H9 (cell line): ENCODE results near the gene MCHR1. TPM values are rescaled to one million over a fixed set of nuclear protein-coding genes. Genes with fewer than 3 reads are reported as not detected.

Experiments
- DNase-seq: peaks from one replicate; pipeline ENCODE4 v3.0.0-alpha.2; 2017
- H2AFZ ChIP-seq: one replicate; pipeline ENCODE4 v1.6.1; 2013; ENCODE audit warnings: mild to moderate bottlenecking, low read length, control low read depth, moderate library complexity
- H2AK5ac ChIP-seq: 2 replicates; pipeline ENCODE4 v1.6.1; 2013; ENCODE audit warnings: low read length, control low read depth, mixed read lengths; ENCODE audit not compliant: insufficient read length
- H2BK120ac ChIP-seq: one replicate; pipeline ENCODE4 v1.6.1; 2013; ENCODE audit warnings: low read depth, mild to moderate bottlenecking, low read length, control low read depth, inconsistent platforms; ENCODE audit not compliant: poor library complexity, severe bottlenecking
- H2BK12ac ChIP-seq: 2 replicates; pipeline ENCODE4 v1.6.1; 2013; ENCODE audit warnings: low read length, control low read depth, mixed read lengths, low read depth; ENCODE audit not compliant: insufficient read length
- H2BK15ac ChIP-seq: 2 replicates; pipeline ENCODE4 v1.6.1; 2013; ENCODE audit warnings: low read depth, low read length, control low read depth
- H2BK20ac ChIP-seq: one replicate; pipeline ENCODE4 v1.6.1; 2013; ENCODE audit warnings: low read depth, mild to moderate bottlenecking, low read length, control low read depth, inconsistent platforms; ENCODE audit not compliant: poor library complexity, severe bottlenecking
- H2BK5ac ChIP-seq: 2 replicates; pipeline ENCODE4 v1.6.1; 2013; ENCODE audit warnings: low read length, control low read depth, mixed read lengths; ENCODE audit not compliant: insufficient read length
- H3K14ac ChIP-seq: 2 replicates; pipeline ENCODE4 v1.6.1; 2013; ENCODE audit warnings: low read length, control low read depth; ENCODE audit not compliant: insufficient read depth
- H3K18ac ChIP-seq: 2 replicates; pipeline ENCODE4 v1.6.1; 2013; ENCODE audit warnings: low read depth, mild to moderate bottlenecking, mixed read lengths, low read length, control low read depth; ENCODE audit not compliant: insufficient read length
- H3K23ac ChIP-seq: 2 replicates; pipeline ENCODE4 v1.6.1; 2013; ENCODE audit warnings: low read length, control low read depth, mixed read lengths, low read depth; ENCODE audit not compliant: insufficient read length
- H3K23me2 ChIP-seq: 2 replicates; pipeline ENCODE4 v1.6.1; 2013; ENCODE audit warnings: low read depth, mild to moderate bottlenecking, mixed read lengths, low read length, control low read depth; ENCODE audit not compliant: insufficient read length, poor library complexity, severe bottlenecking
- H3K27ac ChIP-seq: 2 replicates; pipeline ENCODE4 v1.5.1; 2013; ENCODE audit warnings: low read length, control low read depth, mixed read lengths, low read depth; ENCODE audit not compliant: insufficient read length
- H3K27me3 ChIP-seq: 2 replicates; pipeline ENCODE4 v1.6.1; 2013; ENCODE audit warnings: low read length, control low read depth, inconsistent platforms; ENCODE audit not compliant: insufficient read depth
- H3K4ac ChIP-seq: 2 replicates; pipeline ENCODE4 v1.6.1; 2013; ENCODE audit warnings: low read depth, mild to moderate bottlenecking, control low read depth, inconsistent platforms, low read length, moderate library complexity
- H3K4me1 ChIP-seq: 2 replicates; pipeline ENCODE4 v1.6.1; 2013; ENCODE audit warnings: low read length, control low read depth, inconsistent platforms; ENCODE audit not compliant: insufficient read depth
- H3K4me2 ChIP-seq: 2 replicates; pipeline ENCODE4 v1.6.1; 2013; ENCODE audit warnings: low read length, control low read depth, mixed read lengths; ENCODE audit not compliant: insufficient read length, insufficient read depth
- H3K56ac ChIP-seq: 2 replicates; pipeline ENCODE4 v1.6.1; 2013; ENCODE audit warnings: low read depth, mild to moderate bottlenecking, mixed read lengths, low read length, control low read depth; ENCODE audit not compliant: insufficient read length
- H3K79me1 ChIP-seq: 2 replicates; pipeline ENCODE4 v1.6.1; 2013; ENCODE audit warnings: low read depth, mild to moderate bottlenecking, moderate library complexity, low read length, control low read depth, inconsistent platforms; ENCODE audit not compliant: insufficient read depth, poor library complexity, severe bottlenecking
- H3K79me2 ChIP-seq: 2 replicates; pipeline ENCODE4 v1.6.1; 2013; ENCODE audit warnings: low read length, control low read depth, inconsistent platforms; ENCODE audit not compliant: insufficient read depth
- H3K9ac ChIP-seq: 2 replicates; pipeline ENCODE4 v1.6.1; 2013; ENCODE audit warnings: low read length, control low read depth, mixed read lengths; ENCODE audit not compliant: insufficient read length; ENCODE audit errors: extremely low read depth
- H3K9me3 ChIP-seq: one replicate; pipeline ENCODE4 v1.6.1; 2013; ENCODE audit warnings: low read depth, low read length, inconsistent platforms; ENCODE audit not compliant: control insufficient read depth
- H3T11ph ChIP-seq: one replicate; pipeline ENCODE4 v1.6.1; 2013; ENCODE audit warnings: mild to moderate bottlenecking, low read length, control low read depth, inconsistent platforms
- H4K20me1 ChIP-seq: one replicate; pipeline ENCODE4 v1.6.1; 2013; ENCODE audit not compliant: control insufficient read depth, insufficient read length, insufficient read depth
- H4K5ac ChIP-seq: 2 replicates; pipeline ENCODE4 v1.6.1; 2013; ENCODE audit warnings: low read depth, mild to moderate bottlenecking, mixed read lengths, low read length, control low read depth; ENCODE audit not compliant: insufficient read length
- H4K8ac ChIP-seq: replicated peaks from 2 replicates; pipeline ENCODE4 v1.6.1; 2013; ENCODE audit warnings: low read length, control low read depth, mixed read lengths, low read depth; ENCODE audit not compliant: insufficient read length
- H4K91ac ChIP-seq: 2 replicates; pipeline ENCODE4 v1.6.1; 2013; ENCODE audit warnings: low read depth, mild to moderate bottlenecking, moderate library complexity, mixed read lengths, low read length, control low read depth; ENCODE audit not compliant: insufficient read length
- H3K27ac Mint-ChIP-seq, 3 experiments: 2 replicates in 2 of 3; 3 replicates in 1 of 3; pipeline ENCODE4 v1.8.0; 2020 to 2021; ENCODE audit warnings: mixed read lengths in 3 of 3, mild to moderate bottlenecking in 1 of 3, moderate library complexity in 1 of 3
- H3K27me3 Mint-ChIP-seq: 2 replicates; pipeline ENCODE4 v1.8.0; 2021; ENCODE audit warnings: low read depth, mild to moderate bottlenecking, moderate library complexity, mixed read lengths
- H3K36me3 Mint-ChIP-seq, 3 experiments: 2 replicates in 2 of 3; 3 replicates in 1 of 3; pipeline ENCODE4 v1.8.0; 2020 to 2021; ENCODE audit warnings: low read depth in 3 of 3, mixed read lengths in 3 of 3; ENCODE audit not compliant: insufficient read depth in 1 of 3
- H3K4me1 Mint-ChIP-seq, 2 experiments: 2 replicates each; pipeline ENCODE4 v1.8.0; 2020; ENCODE audit warnings: mixed read lengths in 2 of 2
- H3K4me3 Mint-ChIP-seq, 2 experiments: 2 replicates in 1 of 2; 3 replicates in 1 of 2; pipeline ENCODE4 v1.8.0; 2020 to 2021; ENCODE audit warnings: mild to moderate bottlenecking in 2 of 2, mixed read lengths in 2 of 2, moderate library complexity in 1 of 2
- H3K9me3 Mint-ChIP-seq, 2 experiments: 2 replicates in 1 of 2; 3 replicates in 1 of 2; pipeline ENCODE4 v1.8.0; 2020; ENCODE audit warnings: mild to moderate bottlenecking in 2 of 2, mixed read lengths in 2 of 2, moderate library complexity in 1 of 2
- CTCF ChIP-seq: fragments of 200-600 bp; sonication (generic); conservative IDR thresholded peaks from 3 replicates; pipeline ENCODE4 v1.8.0; 2021; ENCODE audit warnings: antibody characterized with exemption, mild to moderate bottlenecking
- whole genome bisulfite sequencing: extraction: QIAGEN DNeasy Blood & Tissue Kit; methylation state at CpG from one replicate; pipeline ENCODE4 v1.1.7; 2013; ENCODE audit warnings: missing lambda C conversion rate, low lambda C conversion rate, mixed read lengths; ENCODE audit not compliant: insufficient read length; ENCODE audit errors: extremely low coverage; 5-methylcytosine and 5-hydroxymethylcytosine counted together
- total RNA-seq: library from RNA; stranded (reverse); gene quantifications from 2 replicates; pipeline ENCODE4 v1.2.1, GENCODE V29; 2021

The MCHR1 gene
- total RNA-seq, 1 experiment from 2014 or later, result 2.9 TPM

GRCh38 chr22:40678493-40679248, 613 bp upstream of the MCHR1 start:
- Mint-ChIP-seq H3K36me3 (peaks cover 0 to 10% (median 6%) of the 10 kb centered on the region in 3 experiments; a peak in 4 of 7 replicates), H3K27me3 (peaks cover 4% of the 10 kb centered on the region; the same call in 1 of the 2 replicates), H3K4me3 (peak overlapping the region; percentile 62 to 76), H3K9me3 (no peaks in the 10 kb centered on the region), H3K4me1 (peaks cover 48% of the 10 kb centered on the region in 2 experiments), H3K27ac (no peak overlapping the region)
- Histone ChIP-seq H3K4me1 (peaks cover 11% of the 10 kb centered on the region), H4K8ac (no peak overlapping the region), H2AFZ (no peak overlapping the region), H3K23me2 (no peaks in the 10 kb centered on the region), H3K4ac (no peak overlapping the region), H3K56ac (no peak overlapping the region), H3K79me1 (no peaks in the 10 kb centered on the region), H3K27me3 (no peaks in the 10 kb centered on the region), H3K23ac (no peak overlapping the region), H3T11ph (no peak overlapping the region), H2BK12ac (no peak overlapping the region), H3K9me3 (no peaks in the 10 kb centered on the region), H3K27ac (no peak overlapping the region), H3K79me2 (no peaks in the 10 kb centered on the region), H3K18ac (peak overlapping the region; percentile 10), H3K9ac (no peak overlapping the region), H3K14ac (0 out of 2 replicates have a peak overlapping the region, but pooled peaks have one; percentile 60), H2BK5ac (no peak overlapping the region), H4K20me1 (no peaks in the 10 kb centered on the region), H2BK120ac (no peak overlapping the region), H3K4me2 (no peak overlapping the region), H2BK15ac (no peak overlapping the region), H2BK20ac (no peak overlapping the region), H4K91ac (no peak overlapping the region), H2AK5ac (no peak overlapping the region), H4K5ac (no peak overlapping the region)
- TF ChIP-seq CTCF, result no peak
- DNase-seq, result no peak
- WGBS, result no CpG with 5 or more reads among the region's 14 CpGs
